ENCODE measurements around the gene DOCK7. TPM values are rescaled to one million over a fixed set of nuclear protein-coding genes. Genes with fewer than 3 reads are reported as not detected.

The DOCK7 gene
- total RNA-seq, 1 donor from 2014 or later: 13.4 TPM

DNA sequence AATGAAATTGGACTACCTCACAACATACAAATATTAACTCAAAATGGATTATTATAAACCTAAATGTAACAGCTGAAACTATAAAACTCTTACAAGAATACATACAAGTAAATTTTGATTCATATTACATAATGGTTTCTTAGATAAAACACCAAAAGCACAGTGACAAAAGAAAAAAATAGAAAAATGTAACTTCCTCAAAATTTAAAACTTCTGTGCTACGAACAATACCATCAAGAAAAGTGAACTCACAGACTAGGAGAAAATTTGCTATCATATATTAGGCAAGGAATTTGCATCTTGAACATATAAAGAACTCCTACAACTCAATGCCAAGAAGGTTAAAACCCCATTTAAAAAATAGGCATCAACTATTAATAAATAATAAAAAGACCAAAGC, 59.7 kb downstream of the DOCK7 start:
- H3K4me3 Mint-ChIP-seq: no peak overlapping the region
- DNase-seq (no peak), ATAC-seq (ENCODE audit: low read depth) (no peak)
- H3K4me1 Mint-ChIP-seq: peaks cover 16% of the 10 kb centered on the region
- TF ChIP-seq, protein P1, sequence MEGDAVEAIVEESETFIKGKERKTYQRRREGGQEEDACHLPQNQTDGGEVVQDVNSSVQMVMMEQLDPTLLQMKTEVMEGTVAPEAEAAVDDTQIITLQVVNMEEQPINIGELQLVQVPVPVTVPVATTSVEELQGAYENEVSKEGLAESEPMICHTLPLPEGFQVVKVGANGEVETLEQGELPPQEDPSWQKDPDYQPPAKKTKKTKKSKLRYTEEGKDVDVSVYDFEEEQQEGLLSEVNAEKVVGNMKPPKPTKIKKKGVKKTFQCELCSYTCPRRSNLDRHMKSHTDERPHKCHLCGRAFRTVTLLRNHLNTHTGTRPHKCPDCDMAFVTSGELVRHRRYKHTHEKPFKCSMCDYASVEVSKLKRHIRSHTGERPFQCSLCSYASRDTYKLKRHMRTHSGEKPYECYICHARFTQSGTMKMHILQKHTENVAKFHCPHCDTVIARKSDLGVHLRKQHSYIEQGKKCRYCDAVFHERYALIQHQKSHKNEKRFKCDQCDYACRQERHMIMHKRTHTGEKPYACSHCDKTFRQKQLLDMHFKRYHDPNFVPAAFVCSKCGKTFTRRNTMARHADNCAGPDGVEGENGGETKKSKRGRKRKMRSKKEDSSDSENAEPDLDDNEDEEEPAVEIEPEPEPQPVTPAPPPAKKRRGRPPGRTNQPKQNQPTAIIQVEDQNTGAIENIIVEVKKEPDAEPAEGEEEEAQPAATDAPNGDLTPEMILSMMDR (IDR thresholded peaks at IDR 0.05): no peak
- H3K27ac Mint-ChIP-seq: no peak overlapping the region
- H3K27me3 Mint-ChIP-seq: no peaks in the 10 kb centered on the region
- intact Hi-C loops (cut with micrococcal nuclease): no loop called here
- peaks cover 1% of the 10 kb centered on the region for H3K9me3 Mint-ChIP-seq
- ChIA-PET CTCF (no interaction called here), POLR2A (no interaction called here)
- H3K36me3 Mint-ChIP-seq (ENCODE audit: low read depth): peaks cover 26% of the 10 kb centered on the region

DNA sequence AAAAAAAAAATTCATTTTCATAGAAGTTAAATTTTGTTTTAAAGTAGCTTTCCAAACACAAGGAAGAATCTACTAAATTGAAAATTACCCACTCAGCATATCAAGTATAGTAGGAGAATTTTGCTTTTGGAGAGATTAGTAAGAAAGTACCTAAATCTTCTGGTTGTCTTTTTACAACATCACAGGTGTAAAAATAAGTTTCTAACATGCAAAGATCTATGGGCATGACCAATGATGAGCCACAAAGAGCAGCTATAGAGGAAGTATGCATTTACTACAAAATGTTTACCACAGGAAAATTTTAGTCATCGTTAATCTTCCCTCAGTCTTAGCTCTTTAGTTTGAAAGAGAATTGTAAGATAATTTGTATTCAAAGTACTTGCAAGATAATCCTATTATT, 62.8 kb downstream of the DOCK7 start:
- no peak for DNase-seq
- Mint-ChIP-seq H3K4me1 (peaks cover 18% of the 10 kb centered on the region), H3K27me3 (no peaks in the 10 kb centered on the region), H3K4me3 (no peak overlapping the region), H3K36me3 (ENCODE audit: low read depth) (peaks cover 11% of the 10 kb centered on the region), H3K27ac (peak overlapping the region; percentile 12), H3K9me3 (no peaks in the 10 kb centered on the region)
- intact Hi-C loops (cut with micrococcal nuclease): no loop called here
- peak; percentile 57 for ATAC-seq (ENCODE audit: low read depth)
- POLR2A ChIA-PET: interaction anchor here (0.9 kb wide), 1 partner anchor 15 kb away, joined by 4 read pairs; no protein-coding TSS in a partner anchor
- TF ChIP-seq, protein P1 (IDR thresholded peaks at IDR 0.05): no peak
- CTCF ChIA-PET: no interaction called here

DNA sequence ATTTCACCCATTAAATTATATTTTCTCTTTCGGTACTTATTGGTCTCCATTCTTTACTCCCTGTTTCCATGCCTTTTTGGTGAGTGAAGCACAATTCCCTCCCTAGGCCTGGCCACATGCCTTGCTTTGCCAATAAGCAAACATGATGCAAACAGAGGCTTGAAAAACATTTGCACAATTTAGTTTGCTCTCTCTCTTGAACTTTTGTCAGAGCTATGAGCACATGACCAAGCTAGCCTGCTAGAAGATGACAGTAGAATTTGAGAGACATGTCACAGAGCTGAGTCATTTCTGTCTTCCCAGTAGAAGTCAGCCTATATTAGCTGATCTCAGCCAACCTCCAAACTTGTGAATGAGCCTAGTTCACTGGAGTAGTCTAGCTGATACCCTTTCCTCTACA, 66.3 kb downstream of the DOCK7 start:
- no peak for ATAC-seq (ENCODE audit: low read depth)
- no peaks in the 10 kb centered on the region for H3K27me3 Mint-ChIP-seq
- DNase-seq: no peak
- peaks cover 15% of the 10 kb centered on the region for H3K4me1 Mint-ChIP-seq
- H3K27ac Mint-ChIP-seq: no peak overlapping the region
- no peaks in the 10 kb centered on the region for H3K9me3 Mint-ChIP-seq
- H3K4me3 Mint-ChIP-seq: no peak overlapping the region
- TF ChIP-seq, protein P1 (IDR thresholded peaks at IDR 0.05): no peak
- ChIA-PET POLR2A (no interaction called here), CTCF (no interaction called here)
- intact Hi-C loops (cut with micrococcal nuclease): no loop called here
- H3K36me3 Mint-ChIP-seq (ENCODE audit: low read depth): peaks cover 8% of the 10 kb centered on the region

DNA sequence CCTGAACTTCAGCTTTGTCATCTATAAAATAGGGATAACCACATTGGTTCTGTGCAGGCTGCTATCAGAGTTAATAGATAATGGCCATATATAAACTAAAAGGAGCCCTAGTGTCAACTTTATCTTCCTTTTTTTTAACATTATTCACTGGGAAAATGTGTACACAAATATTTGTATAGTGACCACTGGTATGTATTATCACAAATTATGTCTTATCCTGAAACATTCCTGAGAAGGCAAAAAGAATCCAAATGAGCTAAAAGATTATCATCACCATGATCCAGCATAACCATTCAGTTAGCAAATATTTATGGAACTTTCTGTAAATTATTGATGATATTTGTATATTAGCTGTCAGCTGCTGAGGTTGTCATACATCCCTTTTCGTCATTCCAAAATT, 74.3 kb downstream of the DOCK7 start:
- Mint-ChIP-seq H3K9me3 (no peaks in the 10 kb centered on the region), H3K36me3 (ENCODE audit: low read depth) (peaks cover 2% of the 10 kb centered on the region), H3K4me3 (peak overlapping the region; percentile 74), H3K27me3 (no peaks in the 10 kb centered on the region), H3K27ac (peak overlapping the region; percentile 12), H3K4me1 (peaks cover 20% of the 10 kb centered on the region)
- DNase-seq (no peak), ATAC-seq (ENCODE audit: low read depth) (no peak)
- ChIA-PET POLR2A (interaction anchor here (1.1 kb wide), 1 partner anchor 178 kb away, joined by 3 read pairs; no protein-coding TSS in a partner anchor), CTCF (interaction anchor here (0.9 to 1.3 kb wide), 2 partner anchors 21 to 132 kb away, joined by 3 to 4 read pairs; no protein-coding TSS in a partner anchor)
- intact Hi-C loops (cut with micrococcal nuclease): loop anchor here (5.0 kb wide), 2 partner anchors 73 to 177 kb away; partner anchors contain the start of genes DOCK7 and USP1
- TF ChIP-seq, protein P1 (IDR thresholded peaks at IDR 0.05): no peak

DNA sequence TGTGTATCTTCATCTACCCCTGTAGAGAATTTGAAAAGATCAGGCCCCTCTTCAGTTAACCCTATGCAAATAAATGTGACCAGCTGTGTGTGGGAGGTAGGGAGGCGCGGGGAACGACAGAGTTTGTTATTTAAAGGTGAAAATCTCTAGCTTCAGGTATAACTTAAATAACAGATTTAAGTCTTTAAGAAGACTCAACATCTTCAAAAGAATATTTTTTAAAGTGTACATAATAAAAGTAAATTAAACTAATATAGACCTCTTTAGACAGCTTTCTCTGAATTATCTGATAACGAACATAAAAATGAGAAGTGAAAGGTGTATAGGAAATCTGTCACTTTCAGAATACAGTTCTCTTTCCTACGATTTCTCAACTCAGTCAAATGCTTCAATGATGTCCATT, 74.9 kb downstream of the DOCK7 start:
- Mint-ChIP-seq H3K36me3 (ENCODE audit: low read depth) (peaks cover 2% of the 10 kb centered on the region), H3K9me3 (no peaks in the 10 kb centered on the region), H3K27ac (peak overlapping the region; percentile 12), H3K4me3 (peak overlapping the region; percentile 74), H3K27me3 (no peaks in the 10 kb centered on the region), H3K4me1 (peaks cover 20% of the 10 kb centered on the region)
- ChIA-PET POLR2A (interaction anchor here (1.1 kb wide), 1 partner anchor 177 kb away, joined by 3 read pairs; no protein-coding TSS in a partner anchor), CTCF (interaction anchor here (0.9 to 1.3 kb wide), 2 partner anchors 20 to 133 kb away, joined by 3 to 4 read pairs; no protein-coding TSS in a partner anchor)
- intact Hi-C loops (cut with micrococcal nuclease): loop anchor here (5.0 kb wide), 2 partner anchors 74 to 176 kb away; partner anchors contain the start of genes DOCK7 and USP1
- ATAC-seq (ENCODE audit: low read depth) (peak; percentile 72), DNase-seq (no peak)
- TF ChIP-seq, protein P1 (IDR thresholded peaks at IDR 0.05): no peak

All from activated B cell treated with CpG ODN at 0.5 μM for 24 hours (primary cell).